Right cardiac atrium (tissue), 5 donors: ENCODE measurements around the gene MXD1. TPM values are rescaled to one million over a fixed set of nuclear protein-coding genes. Genes with fewer than 3 reads are reported as not detected.

Experiments
- ATAC-seq, 2 donors: fragments of 200-7000 bp; cut with Tn5 transposase; one replicate each; pipeline versions ENCODE4 v1.8.0 to v1.9.1; 2020; ENCODE audit warnings: moderate library complexity in 2 of 2, mild to moderate bottlenecking in 1 of 2
- DNase-seq, 3 donors: peaks; one replicate each; pipeline ENCODE4 v3.0.0-alpha.2; 2020
- H3K27ac ChIP-seq: one replicate; pipeline ENCODE4 v1.5.1; 2013; ENCODE audit warnings: mild to moderate bottlenecking, low read length, control low read depth, moderate library complexity
- H3K27me3 ChIP-seq: one replicate; pipeline ENCODE4 v1.6.1; 2013; ENCODE audit not compliant: control insufficient read depth, insufficient read depth
- H3K4me1 ChIP-seq: one replicate; pipeline ENCODE4 v1.6.1; 2013; ENCODE audit warnings: low read length; ENCODE audit not compliant: control insufficient read depth, insufficient read depth
- H3K4me3 ChIP-seq: one replicate; pipeline ENCODE4 v1.5.1; 2013; ENCODE audit warnings: low read length, control low read depth
- H3K9me3 ChIP-seq: one replicate; pipeline ENCODE4 v1.6.1; 2013; ENCODE audit warnings: low read length; ENCODE audit not compliant: control insufficient read depth
- WGBS: extraction: QIAGEN DNeasy Blood & Tissue Kit; methylation state at CpG from one replicate; pipeline ENCODE4 v1.1.7; 2013; 5-methylcytosine and 5-hydroxymethylcytosine counted together
- intact Hi-C, 4 donors: fragments of 100-400 bp; cut with DNase I; formaldehyde crosslinking; loops; one replicate each; pipeline versions ENCODE4 v1.11.0 to v1.14.0; 2022 to 2023
- polyA plus RNA-seq: library from polyadenylated mRNA; stranded (reverse); fragments of 200-250 nt; gene quantifications from one replicate; pipeline ENCODE4 v1.2.3, GENCODE V29; 2013
- total RNA-seq, 4 donors: library from RNA; stranded (reverse); fragmentation: NEBNext Ultra II Directional; extraction: Animal tissue kit (Norgen Biotek cat#: 25700); gene quantifications; one replicate each; pipeline ENCODE4 v1.2.1, GENCODE V29; 2021
- donor health status: healthy with polysubstance abuse.
- donor health status: DM: no; HTN: yes; CAD: no.
- donor health status: DM: no; HTN: no; CAD: no.
- donor health status: DM: no; HTN: yes; CAD: no; lungs with severe emphysema.
- donor health status: DM: yes; HTN: yes; CAD: no.

Gene MXD1
- total and polyA plus RNA-seq, 5 donors, result 2.7 to 7.9 (median 6.4) TPM

DNA sequence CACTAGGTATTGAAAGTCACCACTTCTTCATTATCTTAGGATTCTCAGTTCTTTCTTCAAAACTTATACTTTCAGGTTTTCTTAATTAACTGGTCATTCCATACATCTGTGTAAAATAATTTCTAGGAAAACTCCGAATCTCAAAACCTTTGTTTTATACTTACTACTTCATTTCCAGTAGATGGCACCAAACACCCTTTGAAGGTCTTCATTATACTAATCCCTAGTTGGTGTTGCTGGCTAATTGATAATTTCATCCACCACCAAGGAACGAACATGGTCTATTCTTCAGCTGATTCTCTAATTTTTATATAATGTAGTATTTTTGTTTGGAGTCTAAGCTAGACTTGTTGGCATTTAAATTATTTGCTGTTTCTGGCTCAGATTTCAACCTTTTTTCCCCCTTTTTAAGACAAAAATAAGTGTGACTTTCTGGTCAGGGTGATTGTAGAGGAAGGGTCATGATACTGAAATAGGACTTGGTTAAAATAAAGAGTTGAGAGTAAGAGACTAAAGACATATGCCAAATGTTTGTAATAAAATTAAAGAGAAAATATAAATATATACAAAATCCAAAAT is 2.8 kb upstream of the MXD1 start:
- no peak for ATAC-seq
- DNase-seq, result no peak
- Histone ChIP-seq H3K4me1 (no peaks in the 10 kb centered on the region), H3K27ac (no peak overlapping the region), H3K9me3 (no peaks in the 10 kb centered on the region), H3K4me3 (no peak overlapping the region), H3K27me3 (no peaks in the 10 kb centered on the region)
- 3% methylated on average over 2 of the region's 2 CpGs for WGBS
- intact Hi-C loops, result loop anchor here (2.0 to 10.0 kb wide), 6 partner anchors 159 to 385 kb away; partner anchors contain the start of genes PCBP1 (in 3 of the 4) and SNRPG (in 1 of the 4)

DNA sequence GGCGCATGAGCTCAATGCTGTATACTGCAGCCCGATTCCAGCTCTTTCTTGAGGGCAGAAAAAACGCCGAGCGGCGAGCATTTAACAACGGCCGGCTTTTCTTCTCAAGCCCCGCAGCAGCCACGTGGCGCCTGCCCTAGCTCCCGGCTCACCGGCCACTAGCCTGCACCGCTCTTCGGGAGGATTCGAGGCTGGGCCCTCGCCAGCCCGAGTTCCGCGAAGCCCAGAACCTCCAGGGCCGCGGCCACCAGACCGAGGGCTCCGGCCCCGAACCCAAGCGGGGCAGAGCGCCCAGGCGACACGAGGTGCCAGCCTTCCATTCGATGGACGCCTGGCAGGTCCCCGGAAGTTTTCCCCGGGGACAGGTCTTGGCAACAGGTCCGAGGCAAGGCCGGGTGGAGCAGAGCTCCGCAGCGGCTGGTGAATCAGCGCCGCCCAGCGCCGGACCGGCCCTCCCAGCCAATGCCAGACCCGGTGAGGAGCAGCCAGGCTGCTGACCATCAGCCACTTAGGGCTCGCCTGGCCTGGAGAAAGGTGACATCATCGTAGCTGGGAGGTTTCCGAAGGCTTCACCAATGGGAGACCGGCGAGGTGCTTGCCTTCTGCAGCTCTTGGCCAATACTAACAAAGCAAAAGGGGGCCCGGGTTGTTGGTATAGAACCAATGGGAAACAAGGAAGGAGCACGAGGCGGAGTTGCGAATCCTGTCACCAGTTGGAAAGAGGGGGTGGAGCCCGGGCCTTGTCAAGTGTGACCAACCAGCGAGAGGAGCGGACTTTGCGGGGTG is 552 bp upstream of the MXD1 start:
- intact Hi-C loops, result loop anchor here (5.0 to 10.0 kb wide), 5 partner anchors 170 to 383 kb away; partner anchors contain the start of genes PCBP1 (in 3 of the 4) and SNRPG (in 1 of the 4)
- under 1% methylated on average over 56 of the region's 56 CpGs for WGBS
- DNase-seq, result peak; percentile 99 to 100 (median 100)
- peak; percentile 97 for ATAC-seq
- no peaks in the 10 kb centered on the region for H3K27me3 ChIP-seq
- no peaks in the 10 kb centered on the region for H3K4me1 ChIP-seq
- no peaks in the 10 kb centered on the region for H3K9me3 ChIP-seq
- H3K27ac ChIP-seq, result peak overlapping the region; percentile 97
- peak overlapping the region; percentile 47 for H3K4me3 ChIP-seq

GRCh38 chr2:69916106-69916505 is 1.2 kb downstream of the MXD1 start:
- peak overlapping the region; percentile 87 for H3K4me3 ChIP-seq
- H3K9me3 ChIP-seq, result no peaks in the 10 kb centered on the region
- H3K27me3 ChIP-seq, result no peaks in the 10 kb centered on the region
- ATAC-seq, result no peak
- intact Hi-C loops, result loop anchor here in 2 of 4 donors (5.0 to 10.0 kb wide), 3 partner anchors 156 to 379 kb away; partner anchors contain the start of genes PCBP1 (in 1 of the 2) and SNRPG (in 1 of the 2)
- H3K27ac ChIP-seq, result no peak overlapping the region
- no peak for DNase-seq
- WGBS, result 45% methylated on average over 2 of the region's 2 CpGs
- no peaks in the 10 kb centered on the region for H3K4me1 ChIP-seq

- DNase-seq (peak in 2 of 3 donors; percentile 44 to 45), ATAC-seq (no peak)
- intact Hi-C loops, result loop anchor here in 2 of 4 donors (5.0 to 10.0 kb wide), 3 partner anchors 154 to 377 kb away; partner anchors contain the start of genes PCBP1 (in 1 of the 2) and SNRPG (in 1 of the 2)
- WGBS, result 48% methylated on average over 3 of the region's 3 CpGs
- Histone ChIP-seq H3K27ac (no peak overlapping the region), H3K4me3 (no peak overlapping the region), H3K27me3 (no peaks in the 10 kb centered on the region), H3K9me3 (no peaks in the 10 kb centered on the region), H3K4me1 (no peaks in the 10 kb centered on the region)
These were observed 2.9 kb downstream of the MXD1 start for GRCh38 chr2:69917852-69918251.

DNA sequence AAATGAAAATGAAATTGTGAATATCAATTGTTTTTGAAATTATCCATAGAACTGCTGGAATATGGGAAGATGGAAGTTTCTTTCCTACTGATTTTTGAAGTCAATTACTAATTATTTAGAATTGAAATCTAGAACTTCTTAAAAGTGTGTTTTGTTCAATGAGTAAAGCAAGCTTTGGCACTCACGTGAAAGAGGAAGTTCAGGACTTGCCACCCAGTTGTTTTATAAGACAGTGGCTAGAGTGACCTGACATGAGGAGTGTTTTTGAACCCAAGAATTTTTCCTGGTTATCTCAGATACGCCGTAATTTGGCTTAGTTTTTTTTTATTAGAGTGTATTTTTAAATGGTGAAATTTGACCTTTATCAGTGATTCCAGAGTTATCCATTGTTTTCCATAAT is 3.5 kb downstream of the MXD1 start:
- WGBS, result 48% methylated on average over 3 of the region's 3 CpGs
- ATAC-seq, result no peak
- no peak for DNase-seq
- intact Hi-C loops, result loop anchor here in 2 of 4 donors (5.0 to 10.0 kb wide), 3 partner anchors 154 to 376 kb away; partner anchors contain the start of genes PCBP1 (in 1 of the 2) and SNRPG (in 1 of the 2)
- Histone ChIP-seq H3K27ac (no peak overlapping the region), H3K4me1 (no peaks in the 10 kb centered on the region), H3K9me3 (no peaks in the 10 kb centered on the region), H3K4me3 (no peak overlapping the region), H3K27me3 (no peaks in the 10 kb centered on the region)

GRCh38 chr2:69923116-69923515 is 8.2 kb downstream of the MXD1 start:
- no peak for DNase-seq
- Histone ChIP-seq H3K4me3 (no peak overlapping the region), H3K9me3 (no peaks in the 10 kb centered on the region), H3K27ac (no peak overlapping the region), H3K27me3 (no peaks in the 10 kb centered on the region), H3K4me1 (no peaks in the 10 kb centered on the region)
- intact Hi-C loops, result no loop called here
- 98% methylated on average over 3 of the region's 3 CpGs for WGBS
- ATAC-seq, result no peak

GRCh38 chr2:69926849-69927515 is 12.1 kb downstream of the MXD1 start:
- H3K4me3 ChIP-seq, result no peak overlapping the region
- H3K27ac ChIP-seq, result no peak overlapping the region
- peak in 1 of 2 donors; percentile 63 for ATAC-seq
- intact Hi-C loops, result no loop called here
- WGBS, result 72% methylated on average over 3 of the region's 3 CpGs
- DNase-seq, result peak in 1 of 3 donors; percentile 24
- no peaks in the 10 kb centered on the region for H3K4me1 ChIP-seq
- H3K9me3 ChIP-seq, result no peaks in the 10 kb centered on the region
- H3K27me3 ChIP-seq, result no peaks in the 10 kb centered on the region

DNA sequence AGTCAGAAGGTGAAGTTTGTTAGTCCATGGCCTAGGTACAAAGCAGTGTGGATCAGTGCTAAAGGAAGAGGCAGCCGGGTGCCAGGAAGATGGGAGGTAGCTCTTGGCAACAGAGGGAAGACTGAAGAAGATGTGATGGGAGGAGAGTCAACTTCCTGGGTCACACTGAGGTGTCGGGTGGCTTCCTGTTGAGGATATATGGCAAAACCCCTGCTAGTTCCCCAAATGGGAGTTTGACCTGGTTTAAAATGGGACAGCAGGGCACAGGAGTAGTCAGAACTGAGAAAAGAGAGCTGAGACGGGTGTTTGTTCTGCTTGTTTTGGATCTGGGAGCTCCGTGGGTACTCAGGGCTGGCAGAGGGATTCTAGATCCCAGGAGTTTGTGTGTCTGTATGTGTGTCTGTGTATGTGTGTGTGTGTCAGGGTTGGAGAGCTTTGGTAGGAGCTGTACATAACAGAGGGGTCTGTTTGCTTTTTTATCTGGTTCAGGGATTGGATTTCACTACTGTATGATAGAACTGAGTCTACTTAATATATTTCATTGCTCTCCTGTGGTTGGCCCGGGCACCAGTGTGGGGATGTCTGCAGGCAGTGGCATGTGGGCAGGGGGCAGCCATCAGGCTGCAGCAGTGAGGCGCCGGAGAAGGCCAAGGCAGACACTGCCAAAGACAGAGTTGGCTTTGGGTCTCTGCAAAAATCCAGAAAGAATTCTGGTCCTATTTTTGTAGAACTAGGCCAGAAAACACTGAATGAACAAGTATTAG is 17.1 kb downstream of the MXD1 start:
- Histone ChIP-seq H3K27me3 (no peaks in the 10 kb centered on the region), H3K4me3 (no peak overlapping the region), H3K27ac (no peak overlapping the region), H3K9me3 (no peaks in the 10 kb centered on the region), H3K4me1 (peaks cover 2% of the 10 kb centered on the region)
- 79% methylated on average over 7 of the region's 7 CpGs for WGBS
- no peak for ATAC-seq
- intact Hi-C loops, result no loop called here
- no peak for DNase-seq

- intact Hi-C loops, result no loop called here
- ATAC-seq (no peak), DNase-seq (no peak)
- Histone ChIP-seq H3K27ac (no peak overlapping the region), H3K9me3 (no peaks in the 10 kb centered on the region), H3K27me3 (no peaks in the 10 kb centered on the region), H3K4me1 (peaks cover 2% of the 10 kb centered on the region), H3K4me3 (no peak overlapping the region)
- 68% methylated on average over 1 of the region's 1 CpG for WGBS
These were observed 17.6 kb downstream of the MXD1 start for GRCh38 chr2:69932596-69932922.

- no peak overlapping the region for H3K4me3 ChIP-seq
- H3K27me3 ChIP-seq, result no peaks in the 10 kb centered on the region
- no peak overlapping the region for H3K27ac ChIP-seq
- ATAC-seq (peak; percentile 57 to 69), DNase-seq (no peak)
- peaks cover 2% of the 10 kb centered on the region for H3K4me1 ChIP-seq
- H3K9me3 ChIP-seq, result no peaks in the 10 kb centered on the region
- intact Hi-C loops, result no loop called here
These were observed 18.4 kb downstream of the MXD1 start for GRCh38 chr2:69933254-69933828.
